Mesenchymal stem cell (in vitro differentiated cells and primary cell): Measurements from ENCODE around the gene ACTMAP.
A peak's percentile ranks its signal among the peaks of the same experiment; 100 is the strongest.

ENCODE experiments used
- DNase-seq: peaks from one replicate; pipeline ENCODE4 v3.0.0-alpha.2; 2013
- H2AFZ ChIP-seq: one replicate; pipeline ENCODE4 v1.6.1; 2013; ENCODE audit warnings: low read depth, mild to moderate bottlenecking, control low read depth, inconsistent platforms, low read length, moderate library complexity
- H2AK5ac ChIP-seq: 2 replicates; pipeline ENCODE4 v1.6.1; 2013; ENCODE audit warnings: low read length, moderate library complexity, mild to moderate bottlenecking, inconsistent platforms; ENCODE audit not compliant: severe bottlenecking
- H2BK120ac ChIP-seq: one replicate; pipeline ENCODE4 v1.6.1; 2013; ENCODE audit warnings: low read depth, mild to moderate bottlenecking, inconsistent platforms, low read length, moderate library complexity
- H2BK12ac ChIP-seq, 2 experiments: one replicate each; pipeline ENCODE4 v1.6.1; 2013; ENCODE audit warnings: inconsistent platforms in 2 of 2, low read length in 2 of 2, mild to moderate bottlenecking in 2 of 2, moderate library complexity in 2 of 2, control low read depth in 1 of 2
- H2BK15ac ChIP-seq: one replicate; pipeline ENCODE4 v1.6.1; 2013; ENCODE audit warnings: mild to moderate bottlenecking, low read depth, inconsistent platforms; ENCODE audit not compliant: poor library complexity, severe bottlenecking
- H2BK5ac ChIP-seq: 2 replicates; pipeline ENCODE4 v1.6.1; 2013; ENCODE audit warnings: low read depth, mild to moderate bottlenecking, low read length, control low read depth, inconsistent platforms; ENCODE audit not compliant: poor library complexity, severe bottlenecking
- H3K14ac ChIP-seq, 2 experiments: one replicate each; pipeline ENCODE4 v1.6.1; 2013; ENCODE audit warnings: inconsistent platforms in 2 of 2, low read length in 2 of 2, control low read depth in 1 of 2, mild to moderate bottlenecking in 1 of 2, moderate library complexity in 1 of 2
- H3K18ac ChIP-seq, 2 experiments: one replicate each; pipeline ENCODE4 v1.6.1; 2013; ENCODE audit warnings: inconsistent platforms in 2 of 2, low read length in 2 of 2, control low read depth in 1 of 2, low read depth in 1 of 2, mild to moderate bottlenecking in 1 of 2
- H3K23ac ChIP-seq, 2 experiments: one replicate each; pipeline ENCODE4 v1.6.1; 2013; ENCODE audit warnings: inconsistent platforms in 2 of 2, low read length in 2 of 2, mild to moderate bottlenecking in 2 of 2, moderate library complexity in 2 of 2, control low read depth in 1 of 2
- H3K27ac ChIP-seq: 2 replicates; pipeline ENCODE4 v1.5.1; 2013; ENCODE audit warnings: mild to moderate bottlenecking, moderate library complexity, low read length, control low read depth, inconsistent platforms; ENCODE audit not compliant: poor library complexity, severe bottlenecking
- H3K27me3 ChIP-seq, 2 experiments: 2 replicates each; pipeline versions ENCODE4 v1.6.1 to v1.7.0; 2013; ENCODE audit warnings: low read length in 2 of 2, mild to moderate bottlenecking in 2 of 2, moderate library complexity in 2 of 2, control low read depth in 1 of 2, inconsistent platforms in 1 of 2; ENCODE audit not compliant: control insufficient read depth in 1 of 2, insufficient read depth in 1 of 2
- H3K36me3 ChIP-seq, 2 experiments: 2 replicates each; pipeline versions ENCODE4 v1.6.1 to v1.7.0; 2013; ENCODE audit warnings: low read length in 2 of 2, control low read depth in 1 of 2, inconsistent platforms in 1 of 2, low read depth in 1 of 2, mild to moderate bottlenecking in 1 of 2; ENCODE audit not compliant: insufficient read depth in 2 of 2, control insufficient read depth in 1 of 2
- H3K4ac ChIP-seq, 2 experiments: one replicate each; pipeline ENCODE4 v1.6.1; 2013; ENCODE audit warnings: inconsistent platforms in 2 of 2, low read length in 2 of 2, mild to moderate bottlenecking in 2 of 2, moderate library complexity in 2 of 2, control low read depth in 1 of 2, low read depth in 1 of 2
- H3K4me1 ChIP-seq: 2 replicates; pipeline ENCODE4 v1.6.1; 2013; ENCODE audit warnings: low read depth, low read length, control low read depth; ENCODE audit not compliant: control insufficient read depth, insufficient read depth
- H3K4me2 ChIP-seq: 2 replicates; pipeline ENCODE4 v1.6.1; 2013; ENCODE audit warnings: low read length, mild to moderate bottlenecking, inconsistent platforms; ENCODE audit not compliant: poor library complexity, severe bottlenecking
- H3K4me3 ChIP-seq, 2 experiments: 2 replicates each; pipeline versions ENCODE4 v1.5.1 to v1.7.0; 2013; ENCODE audit warnings: low read length in 2 of 2, mild to moderate bottlenecking in 2 of 2, control low read depth in 1 of 2, low read depth in 1 of 2; ENCODE audit not compliant: insufficient read depth in 1 of 2
- H3K79me1 ChIP-seq: replicated peaks from 2 replicates; pipeline ENCODE4 v1.6.1; 2013; ENCODE audit warnings: mild to moderate bottlenecking, control low read depth, low read length, inconsistent platforms; ENCODE audit not compliant: poor library complexity, severe bottlenecking
- H3K9ac ChIP-seq: 2 replicates; pipeline ENCODE4 v1.7.0; 2013; ENCODE audit warnings: mild to moderate bottlenecking, low read length, moderate library complexity
- H3K9me3 ChIP-seq: 2 replicates; pipeline ENCODE4 v1.7.0; 2013; ENCODE audit warnings: mild to moderate bottlenecking, low read length; ENCODE audit not compliant: control insufficient read depth
- H4K8ac ChIP-seq: one replicate; pipeline ENCODE4 v1.6.1; 2013; ENCODE audit warnings: inconsistent platforms, mild to moderate bottlenecking, low read length, moderate library complexity
- H4K91ac ChIP-seq: one replicate; pipeline ENCODE4 v1.6.1; 2013; ENCODE audit warnings: mild to moderate bottlenecking, low read length, inconsistent platforms
- WGBS: methylation state at CpG from one replicate; pipeline ENCODE4 v1.1.7; 2013; ENCODE audit warnings: mixed read lengths; 5-methylcytosine and 5-hydroxymethylcytosine counted together

Gene ACTMAP

DNA sequence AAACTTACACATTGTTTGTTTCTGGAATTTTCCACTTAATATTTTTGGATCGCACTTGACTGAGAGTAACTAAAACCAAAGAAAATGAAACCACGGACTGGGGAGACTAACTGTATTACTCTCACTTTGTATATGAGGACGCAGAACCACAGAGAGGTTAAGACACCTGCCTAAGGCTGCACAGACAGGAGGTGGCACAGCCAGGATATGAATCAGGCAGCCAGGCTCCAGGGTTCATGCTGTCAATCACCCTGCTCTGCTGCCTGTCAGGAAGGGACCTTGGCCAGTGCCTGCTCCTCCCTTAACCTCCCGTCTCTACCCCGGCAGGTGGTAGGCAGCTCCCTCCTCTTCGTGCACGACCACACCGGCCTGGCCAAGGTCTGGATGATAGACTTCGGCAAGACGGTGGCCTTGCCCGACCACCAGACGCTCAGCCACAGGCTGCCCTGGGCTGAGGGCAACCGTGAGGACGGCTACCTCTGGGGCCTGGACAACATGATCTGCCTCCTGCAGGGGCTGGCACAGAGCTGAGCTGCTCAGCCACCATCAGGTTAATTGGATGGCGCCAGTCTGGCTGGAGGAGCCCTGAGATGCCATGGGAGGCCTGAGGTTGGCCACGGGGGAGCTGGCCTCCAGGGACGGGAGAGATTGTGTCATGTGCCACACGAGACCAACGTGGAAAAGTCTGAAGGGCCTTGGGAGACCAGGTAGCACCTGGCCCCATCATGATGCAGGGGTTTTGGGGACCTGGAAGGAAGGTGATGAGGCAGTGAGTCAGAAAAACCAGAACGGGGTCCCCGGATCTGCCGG, 11.0 kb downstream of the ACTMAP start:
- no peak overlapping the region for H4K8ac ChIP-seq
- no peak overlapping the region for H3K27ac ChIP-seq
- H3K27me3 ChIP-seq = no peaks in the 10 kb centered on the region
- H2BK5ac ChIP-seq = no peak overlapping the region
- no peak overlapping the region for H3K4me2 ChIP-seq
- H3K23ac ChIP-seq = no peak overlapping the region
- no peak overlapping the region for H3K4me3 ChIP-seq
- H3K9ac ChIP-seq = peak overlapping the region; percentile 95
- no peak overlapping the region for H2AK5ac ChIP-seq
- H2BK12ac ChIP-seq = no peak overlapping the region
- DNase-seq = no peak
- peaks cover 57 to 73% of the 10 kb centered on the region in 2 experiments for H3K36me3 ChIP-seq
- H3K18ac ChIP-seq = no peak overlapping the region
- no peak overlapping the region for H2BK15ac ChIP-seq
- H3K14ac ChIP-seq = no peak overlapping the region
- H2AFZ ChIP-seq = no peak overlapping the region
- peaks cover 6% of the 10 kb centered on the region for H3K4me1 ChIP-seq
- no peak overlapping the region for H2BK120ac ChIP-seq
- 95% methylated on average over 22 of the region's 22 CpGs for WGBS
- H3K79me1 ChIP-seq = peaks cover 5% of the 10 kb centered on the region
- no peak overlapping the region for H3K4ac ChIP-seq
- H3K9me3 ChIP-seq = no peaks in the 10 kb centered on the region
- H4K91ac ChIP-seq = no peak overlapping the region

GRCh38 chr19:40737102-40737644, 13.1 kb downstream of the ACTMAP start:
- Histone ChIP-seq H3K36me3 (peaks cover 69 to 70% of the 10 kb centered on the region in 2 experiments), H3K27me3 (no peaks in the 10 kb centered on the region), H3K4me2 (no peak overlapping the region), H2BK120ac (no peak overlapping the region), H2BK12ac (no peak overlapping the region), H2BK15ac (no peak overlapping the region), H3K9ac (no peak overlapping the region), H2AK5ac (no peak overlapping the region), H3K79me1 (peaks cover 5% of the 10 kb centered on the region), H2BK5ac (no peak overlapping the region), H3K23ac (no peak overlapping the region), H3K4ac (no peak overlapping the region), H3K9me3 (no peaks in the 10 kb centered on the region), H3K4me3 (no peak overlapping the region), H3K27ac (no peak overlapping the region), H3K4me1 (peaks cover 2% of the 10 kb centered on the region), H2AFZ (no peak overlapping the region), H4K91ac (no peak overlapping the region), H3K18ac (no peak overlapping the region), H3K14ac (no peak overlapping the region), H4K8ac (no peak overlapping the region)
- WGBS = 97% methylated on average over 9 of the region's 9 CpGs
- no peak for DNase-seq

DNA sequence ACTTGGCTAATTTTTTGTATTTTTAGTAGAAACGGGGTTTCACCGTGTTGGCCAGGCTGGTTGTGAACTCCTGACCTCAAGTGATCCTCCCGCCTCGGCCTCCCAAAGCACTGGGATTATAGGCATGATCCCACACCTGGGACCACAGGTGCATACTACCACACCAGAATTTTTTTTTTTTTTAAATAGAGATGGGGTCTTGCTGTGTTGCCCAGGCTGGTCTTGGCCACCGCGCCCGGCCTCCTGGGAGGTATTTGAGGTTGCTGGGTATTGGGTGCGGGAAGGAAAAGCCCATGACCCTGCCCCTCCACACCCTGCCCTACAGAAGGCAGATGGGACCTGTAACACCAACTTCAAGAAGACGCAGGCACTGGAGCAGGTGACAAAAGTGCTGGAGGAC, 13.6 kb downstream of the ACTMAP start:
- Histone ChIP-seq H2BK15ac (no peak overlapping the region), H4K8ac (no peak overlapping the region), H3K4ac (no peak overlapping the region), H3K9me3 (no peaks in the 10 kb centered on the region), H2AK5ac (no peak overlapping the region), H3K27me3 (no peaks in the 10 kb centered on the region), H3K4me1 (peaks cover 2% of the 10 kb centered on the region), H3K27ac (no peak overlapping the region), H3K79me1 (peaks cover 5% of the 10 kb centered on the region), H3K14ac (no peak overlapping the region), H3K23ac (no peak overlapping the region), H3K18ac (no peak overlapping the region), H2AFZ (no peak overlapping the region), H2BK5ac (no peak overlapping the region), H3K9ac (no peak overlapping the region), H3K4me3 (no peak overlapping the region), H2BK12ac (no peak overlapping the region), H3K4me2 (no peak overlapping the region), H2BK120ac (no peak overlapping the region), H4K91ac (no peak overlapping the region), H3K36me3 (peaks cover 68 to 71% of the 10 kb centered on the region in 2 experiments)
- WGBS = 97% methylated on average over 8 of the region's 9 CpGs
- DNase-seq = no peak

DNA sequence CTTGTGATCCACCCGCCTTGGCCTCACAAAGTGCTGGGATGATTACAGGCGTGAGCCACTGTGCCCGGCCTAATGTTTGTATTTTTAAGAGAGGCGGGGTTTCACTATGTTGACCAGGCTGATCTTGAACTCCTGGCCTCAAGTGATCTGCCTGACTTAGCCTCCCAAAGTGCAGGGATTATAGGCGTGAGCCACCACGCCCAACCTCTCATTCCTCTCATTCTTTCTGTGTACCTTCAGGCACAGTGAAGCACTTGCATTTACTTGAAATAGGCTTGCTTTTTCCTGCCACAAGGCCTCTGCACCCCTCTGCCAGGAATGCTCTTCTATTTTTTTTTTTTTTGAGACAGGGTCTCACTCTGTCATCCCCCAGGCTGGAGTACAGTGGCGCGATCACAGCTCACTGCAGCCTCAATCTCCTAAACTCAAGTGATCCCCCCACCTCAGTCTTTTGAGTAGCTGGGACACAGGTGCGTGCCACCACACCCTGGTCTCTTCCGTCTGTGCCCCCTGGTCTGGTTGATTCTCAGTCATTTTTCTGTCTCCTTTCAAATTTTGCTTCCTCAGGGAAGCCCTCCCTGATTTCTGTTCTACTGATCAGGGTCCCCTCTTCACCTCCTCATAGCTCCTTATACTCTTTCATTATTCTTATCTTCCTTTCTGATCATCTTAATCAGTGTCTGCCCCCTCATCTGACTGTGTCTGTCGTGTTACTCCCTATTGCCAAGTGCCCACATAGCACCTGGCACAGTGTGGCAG, 15.1 kb downstream of the ACTMAP start:
- Histone ChIP-seq H3K79me1 (peaks cover 5% of the 10 kb centered on the region), H3K4me2 (no peak overlapping the region), H2AFZ (no peak overlapping the region), H3K4ac (no peak overlapping the region), H4K91ac (no peak overlapping the region), H3K14ac (no peak overlapping the region), H2AK5ac (no peak overlapping the region), H3K18ac (no peak overlapping the region), H3K23ac (no peak overlapping the region), H3K27ac (no peak overlapping the region), H3K9me3 (no peaks in the 10 kb centered on the region), H2BK15ac (no peak overlapping the region), H3K4me1 (no peaks in the 10 kb centered on the region), H4K8ac (no peak overlapping the region), H3K4me3 (no peak overlapping the region), H2BK120ac (no peak overlapping the region), H3K36me3 (peaks cover 79 to 82% of the 10 kb centered on the region in 2 experiments), H2BK5ac (no peak overlapping the region), H3K27me3 (no peaks in the 10 kb centered on the region), H3K9ac (no peak overlapping the region), H2BK12ac (no peak overlapping the region)
- WGBS = 94% methylated on average over 11 of the region's 11 CpGs
- no peak for DNase-seq
